GM12873 (cell line): ENCODE results near the gene AIMP1.

ENCODE experiments used
- CTCF ChIP-seq: IDR thresholded peaks from 2 replicates; pipeline ENCODE4 v1.5.1; 2012; ENCODE audit warnings: low read depth, mild to moderate bottlenecking, moderate library complexity, low read length, control low read depth; ENCODE audit not compliant: insufficient read depth; ENCODE audit errors: missing control alignments

AIMP1 gene

GRCh38 chr4:106385853-106386393 is 69.6 kb downstream of the AIMP1 start:
- no peak for TF ChIP-seq CTCF

GRCh38 chr4:106395582-106395981 is 79.2 kb downstream of the AIMP1 start:
- TF ChIP-seq CTCF, result no peak
